Measurements from ENCODE around the gene GRB2.

DNA sequence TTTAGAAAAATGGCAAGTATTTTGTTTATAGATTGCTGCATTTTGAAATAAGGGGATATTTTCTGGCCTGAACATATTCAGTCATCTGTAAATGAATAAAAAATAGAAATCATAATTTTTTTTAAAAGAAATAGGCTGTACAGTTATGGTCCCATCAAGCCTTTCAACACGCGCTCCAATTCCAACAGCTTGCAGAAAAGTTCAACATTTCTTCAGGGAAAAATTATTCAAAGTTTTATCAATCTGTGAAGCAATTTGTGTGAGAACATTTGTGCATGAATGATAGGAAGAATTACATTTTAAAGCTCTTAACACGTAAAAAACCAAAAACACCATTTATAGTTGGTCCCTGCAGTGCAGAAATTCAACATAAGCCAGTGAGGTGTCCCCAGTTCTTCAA is 65.5 kb downstream of the GRB2 start:
- TF ChIP-seq EZH2 (IDR thresholded peaks at IDR 0.05; ENCODE audit: borderline replicate concordance, low read depth, low read length, poor library complexity, severe bottlenecking): no peak
- TF ChIP-seq, protein P1, sequence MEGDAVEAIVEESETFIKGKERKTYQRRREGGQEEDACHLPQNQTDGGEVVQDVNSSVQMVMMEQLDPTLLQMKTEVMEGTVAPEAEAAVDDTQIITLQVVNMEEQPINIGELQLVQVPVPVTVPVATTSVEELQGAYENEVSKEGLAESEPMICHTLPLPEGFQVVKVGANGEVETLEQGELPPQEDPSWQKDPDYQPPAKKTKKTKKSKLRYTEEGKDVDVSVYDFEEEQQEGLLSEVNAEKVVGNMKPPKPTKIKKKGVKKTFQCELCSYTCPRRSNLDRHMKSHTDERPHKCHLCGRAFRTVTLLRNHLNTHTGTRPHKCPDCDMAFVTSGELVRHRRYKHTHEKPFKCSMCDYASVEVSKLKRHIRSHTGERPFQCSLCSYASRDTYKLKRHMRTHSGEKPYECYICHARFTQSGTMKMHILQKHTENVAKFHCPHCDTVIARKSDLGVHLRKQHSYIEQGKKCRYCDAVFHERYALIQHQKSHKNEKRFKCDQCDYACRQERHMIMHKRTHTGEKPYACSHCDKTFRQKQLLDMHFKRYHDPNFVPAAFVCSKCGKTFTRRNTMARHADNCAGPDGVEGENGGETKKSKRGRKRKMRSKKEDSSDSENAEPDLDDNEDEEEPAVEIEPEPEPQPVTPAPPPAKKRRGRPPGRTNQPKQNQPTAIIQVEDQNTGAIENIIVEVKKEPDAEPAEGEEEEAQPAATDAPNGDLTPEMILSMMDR (conservative IDR thresholded peaks at IDR 0.05; ENCODE audit: low read depth, low read length): no peak

All from A673 (cell line).